Activated CD8-positive, alpha-beta memory T cell treated with anti-CD3 and anti-CD28 coated beads for 4 hours (primary cell): ENCODE results near the gene PRKN.

Source experiments
- DNase-seq, 2 donors: peaks; one replicate each; pipeline ENCODE4 v3.0.0-alpha.2; 2020; ENCODE audit warnings: low read depth in 2 of 2

Gene PRKN

GRCh38 chr6:161663682-161664081, 1063.9 kb downstream of the PRKN start:
- no peak for DNase-seq

- DNase-seq: no peak
Observed at GRCh38 chr6:161660666-161661571, 1066.6 kb downstream of the PRKN start.

- no peak for DNase-seq
Observed at GRCh38 chr6:161658211-161658610, 1069.4 kb downstream of the PRKN start.

- DNase-seq: no peak
Observed at GRCh38 chr6:161654209-161654608, 1073.4 kb downstream of the PRKN start.

- DNase-seq: no peak
Observed at GRCh38 chr6:161651949-161652348, 1075.6 kb downstream of the PRKN start.

GRCh38 chr6:161649841-161650240, 1077.7 kb downstream of the PRKN start:
- DNase-seq: no peak

GRCh38 chr6:161649068-161649467, 1078.5 kb downstream of the PRKN start:
- no peak for DNase-seq

GRCh38 chr6:161647234-161647633, 1080.3 kb downstream of the PRKN start:
- DNase-seq: no peak

- DNase-seq: no peak
Observed at GRCh38 chr6:161644521-161644920, 1083.0 kb downstream of the PRKN start.

GRCh38 chr6:161641175-161641574, 1086.4 kb downstream of the PRKN start:
- DNase-seq: no peak

- DNase-seq: no peak
Observed at GRCh38 chr6:161639772-161640171, 1087.8 kb downstream of the PRKN start.

GRCh38 chr6:161637658-161638057, 1089.9 kb downstream of the PRKN start:
- no peak for DNase-seq

- DNase-seq: no peak
Observed at GRCh38 chr6:161636882-161637430, 1090.6 kb downstream of the PRKN start.

- no peak for DNase-seq
Observed at GRCh38 chr6:161635975-161636374, 1091.6 kb downstream of the PRKN start.

- DNase-seq: no peak
Observed at GRCh38 chr6:161634916-161635315, 1092.7 kb downstream of the PRKN start.

- no peak for DNase-seq
Observed at GRCh38 chr6:161631676-161632194, 1095.8 kb downstream of the PRKN start.

- DNase-seq: no peak
Observed at GRCh38 chr6:161630674-161631073, 1096.9 kb downstream of the PRKN start.

- DNase-seq: no peak
Observed at GRCh38 chr6:161626132-161626676, 1101.4 kb downstream of the PRKN start.

- DNase-seq: no peak
Observed at GRCh38 chr6:161624111-161624510, 1103.5 kb downstream of the PRKN start.

- DNase-seq: no peak
Observed at GRCh38 chr6:161622779-161623178, 1104.8 kb downstream of the PRKN start.

- DNase-seq: no peak
Observed at GRCh38 chr6:161618831-161619454, 1108.6 kb downstream of the PRKN start.

GRCh38 chr6:161613711-161614110, 1113.9 kb downstream of the PRKN start:
- no peak for DNase-seq
